Measurements from ENCODE around the gene NUBPL.

NUBPL gene

DNA sequence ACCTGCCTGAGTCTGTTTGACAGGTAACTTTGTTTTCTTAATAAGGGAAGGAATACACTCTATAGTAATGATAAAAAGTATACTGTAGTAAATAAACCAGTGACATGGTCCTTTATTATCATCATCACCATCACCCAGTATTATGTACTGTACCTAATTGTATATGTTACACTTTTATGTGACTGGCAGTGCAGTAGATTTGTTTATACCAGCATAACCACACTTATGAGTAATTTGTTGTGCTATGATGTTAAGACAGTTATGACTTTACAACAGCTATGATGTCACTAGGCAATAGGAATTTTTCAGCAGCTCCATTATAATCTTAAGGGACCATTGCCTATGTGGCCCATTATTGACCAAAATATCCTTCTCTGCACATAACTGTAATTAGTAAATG, 155.0 kb downstream of the NUBPL start:
- no peak for DNase-seq (ENCODE audit: extremely low read depth, low read depth)

DNA sequence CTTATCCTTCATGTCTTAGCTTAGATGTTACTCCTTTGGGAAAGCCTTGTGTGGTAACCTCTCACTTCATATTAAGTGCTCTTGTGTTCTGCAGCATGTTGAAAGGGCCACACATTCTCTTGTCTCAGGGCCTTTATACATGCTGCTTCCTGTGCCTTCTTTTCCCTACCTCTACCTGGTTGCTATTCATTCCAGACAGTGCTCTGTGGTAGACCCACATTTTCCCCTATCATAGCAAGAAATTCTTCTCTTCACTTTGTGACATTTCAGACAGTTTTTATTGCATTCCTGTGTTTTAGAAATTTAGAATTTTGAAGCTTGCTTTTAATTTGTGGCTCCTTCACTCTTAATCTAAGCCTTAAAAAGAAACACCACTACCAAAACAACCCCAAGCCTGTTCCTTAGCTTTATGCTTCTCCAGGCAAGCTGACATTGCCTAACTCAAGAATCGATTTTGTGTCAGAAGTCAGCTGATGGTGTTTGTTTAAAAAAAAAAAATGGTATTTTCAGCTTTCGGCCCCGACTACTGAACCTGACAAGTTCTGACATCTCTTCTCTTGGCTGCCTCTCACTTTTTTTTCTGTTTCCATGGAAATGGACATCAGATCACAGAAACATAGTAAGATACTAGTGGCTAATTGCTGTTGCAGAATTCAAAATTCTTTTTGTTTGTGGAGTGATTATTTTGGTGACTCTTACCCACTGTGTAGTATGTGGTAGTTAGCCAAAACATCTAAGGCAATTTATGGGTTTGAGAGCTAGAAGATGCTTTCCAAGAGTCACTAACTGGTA, 156.3 kb downstream of the NUBPL start:
- TF ChIP-seq, protein P1, sequence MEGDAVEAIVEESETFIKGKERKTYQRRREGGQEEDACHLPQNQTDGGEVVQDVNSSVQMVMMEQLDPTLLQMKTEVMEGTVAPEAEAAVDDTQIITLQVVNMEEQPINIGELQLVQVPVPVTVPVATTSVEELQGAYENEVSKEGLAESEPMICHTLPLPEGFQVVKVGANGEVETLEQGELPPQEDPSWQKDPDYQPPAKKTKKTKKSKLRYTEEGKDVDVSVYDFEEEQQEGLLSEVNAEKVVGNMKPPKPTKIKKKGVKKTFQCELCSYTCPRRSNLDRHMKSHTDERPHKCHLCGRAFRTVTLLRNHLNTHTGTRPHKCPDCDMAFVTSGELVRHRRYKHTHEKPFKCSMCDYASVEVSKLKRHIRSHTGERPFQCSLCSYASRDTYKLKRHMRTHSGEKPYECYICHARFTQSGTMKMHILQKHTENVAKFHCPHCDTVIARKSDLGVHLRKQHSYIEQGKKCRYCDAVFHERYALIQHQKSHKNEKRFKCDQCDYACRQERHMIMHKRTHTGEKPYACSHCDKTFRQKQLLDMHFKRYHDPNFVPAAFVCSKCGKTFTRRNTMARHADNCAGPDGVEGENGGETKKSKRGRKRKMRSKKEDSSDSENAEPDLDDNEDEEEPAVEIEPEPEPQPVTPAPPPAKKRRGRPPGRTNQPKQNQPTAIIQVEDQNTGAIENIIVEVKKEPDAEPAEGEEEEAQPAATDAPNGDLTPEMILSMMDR (IDR thresholded peaks at IDR 0.05; ENCODE audit: low read depth, low read length, missing control alignments): no peak
- no peak for DNase-seq (ENCODE audit: extremely low read depth, low read depth)
- no peak overlapping the region for H3K4me3 ChIP-seq (replicated peaks; ENCODE audit: low read depth, low read length)

More for the DNA sequence above, 155.0 kb downstream of the NUBPL start:
- H3K4me3 ChIP-seq (replicated peaks; ENCODE audit: low read depth, low read length): no peak overlapping the region
- TF ChIP-seq, protein P1 (IDR thresholded peaks at IDR 0.05; ENCODE audit: low read depth, low read length, missing control alignments): no peak

DNA sequence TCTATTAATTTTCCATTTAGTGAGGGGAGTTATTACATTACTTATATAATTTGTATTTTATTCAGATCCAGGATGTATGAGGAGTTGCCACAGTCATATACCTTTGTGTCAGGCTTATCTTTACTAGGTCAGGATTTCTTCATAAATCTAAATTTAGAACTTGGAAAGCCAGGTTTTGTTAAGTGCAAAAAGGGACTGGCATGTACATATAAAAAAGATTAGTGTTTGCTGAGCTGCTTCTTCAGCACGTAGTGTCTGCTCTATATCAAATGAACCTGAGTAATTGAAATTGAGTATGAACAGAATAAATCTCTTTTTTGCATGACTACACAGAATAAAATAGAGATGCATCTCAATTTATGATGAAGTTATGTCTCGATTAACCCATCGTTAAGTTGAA, 157.4 kb downstream of the NUBPL start:
- H3K4me3 ChIP-seq (replicated peaks; ENCODE audit: low read depth, low read length): no peak overlapping the region
- TF ChIP-seq, protein P1 (IDR thresholded peaks at IDR 0.05; ENCODE audit: low read depth, low read length, missing control alignments): no peak
- DNase-seq (ENCODE audit: extremely low read depth, low read depth): no peak

DNA sequence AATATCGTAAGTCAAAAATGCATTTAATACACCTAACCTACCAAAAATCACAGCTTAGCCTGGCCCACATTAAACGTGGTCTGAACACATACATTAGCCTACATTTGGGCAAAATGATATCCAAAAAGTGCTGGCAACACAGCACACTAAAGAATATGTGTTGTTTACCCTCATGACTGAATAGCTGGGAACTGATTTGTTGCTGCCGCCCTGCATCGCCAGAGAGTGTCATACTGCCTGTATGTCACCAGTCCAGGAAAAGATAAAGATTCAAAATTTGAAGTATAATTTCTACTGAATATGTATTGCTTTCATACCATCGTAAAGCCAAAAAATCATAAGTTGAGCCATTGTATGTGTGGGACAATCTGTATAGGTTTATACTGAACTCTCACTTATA, 157.8 kb downstream of the NUBPL start:
- TF ChIP-seq, protein P1 (IDR thresholded peaks at IDR 0.05; ENCODE audit: low read depth, low read length, missing control alignments): no peak
- H3K4me3 ChIP-seq (replicated peaks; ENCODE audit: low read depth, low read length): no peak overlapping the region
- no peak for DNase-seq (ENCODE audit: extremely low read depth, low read depth)

DNA sequence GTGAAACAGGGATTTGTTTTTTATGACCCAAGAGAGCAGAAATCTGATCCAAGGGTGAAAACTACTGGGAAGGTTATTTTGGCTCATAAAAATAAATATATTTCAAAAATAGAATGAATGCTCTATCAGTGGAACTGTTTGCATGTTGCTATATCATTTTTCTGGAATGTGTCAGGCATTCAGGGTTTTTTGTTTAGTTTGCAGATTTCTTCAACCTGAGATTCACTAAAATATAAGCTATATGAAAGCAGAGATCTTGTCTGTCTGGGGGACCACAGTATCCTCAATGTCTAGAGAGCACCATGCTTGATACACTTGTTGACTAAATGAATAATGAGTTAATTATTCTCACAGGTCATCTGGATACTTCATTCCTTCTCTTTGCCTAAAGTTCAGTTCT, 165.1 kb downstream of the NUBPL start:
- H3K4me3 ChIP-seq (replicated peaks; ENCODE audit: low read depth, low read length): no peak overlapping the region
- TF ChIP-seq, protein P1 (IDR thresholded peaks at IDR 0.05; ENCODE audit: low read depth, low read length, missing control alignments): no peak
- DNase-seq (ENCODE audit: extremely low read depth, low read depth): no peak

DNA sequence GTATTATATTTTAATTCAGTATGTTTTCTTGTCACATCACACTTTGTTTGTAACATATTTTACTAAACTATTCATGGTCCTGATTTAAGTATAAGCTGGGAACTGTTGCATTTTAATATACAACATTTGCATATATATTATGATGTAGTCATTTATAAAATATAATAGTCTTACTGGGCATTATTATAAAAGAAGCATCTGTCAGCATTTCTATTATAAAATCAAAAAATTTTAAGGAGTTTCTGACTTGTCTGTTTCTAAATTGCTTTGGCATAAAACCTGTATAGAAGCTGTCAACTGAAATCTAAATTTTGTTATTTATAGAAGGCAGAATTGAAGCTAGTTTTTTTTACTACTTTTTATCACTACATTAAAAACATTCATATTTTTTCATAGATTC, 166.6 kb downstream of the NUBPL start:
- no peak overlapping the region for H3K4me3 ChIP-seq (replicated peaks; ENCODE audit: low read depth, low read length)
- TF ChIP-seq, protein P1 (IDR thresholded peaks at IDR 0.05; ENCODE audit: low read depth, low read length, missing control alignments): no peak
- no peak for DNase-seq (ENCODE audit: extremely low read depth, low read depth)

DNA sequence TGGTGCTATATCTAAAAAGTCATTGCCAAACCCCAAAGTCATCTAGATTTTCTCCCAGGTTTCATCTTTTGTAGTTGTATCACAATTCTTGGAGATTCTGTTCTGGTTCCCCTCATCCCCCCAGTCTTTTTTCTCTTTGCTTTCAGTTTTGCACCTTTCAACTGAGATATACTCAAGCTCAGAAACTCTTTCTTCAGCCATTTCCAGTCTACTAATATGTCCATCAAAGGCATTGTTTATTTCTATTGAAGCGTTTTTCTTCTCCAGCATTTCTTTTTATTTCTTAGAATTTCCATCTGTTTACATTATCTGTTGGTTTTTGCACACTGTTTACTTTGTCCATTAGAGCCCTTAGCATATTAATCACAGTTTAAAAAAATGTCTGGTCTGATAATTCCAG, 179.5 kb downstream of the NUBPL start:
- TF ChIP-seq, protein P1 (IDR thresholded peaks at IDR 0.05; ENCODE audit: low read depth, low read length, missing control alignments): no peak
- DNase-seq (ENCODE audit: extremely low read depth, low read depth): no peak
- no peak overlapping the region for H3K4me3 ChIP-seq (replicated peaks; ENCODE audit: low read depth, low read length)
